HepG2 (cell line): ENCODE measurements around the gene SLFNL1. TPM values are rescaled to one million over a fixed set of nuclear protein-coding genes. Genes with fewer than 3 reads are reported as not detected.

Experiments
- CCDC6 ChIP-seq: sonication (generic); formaldehyde crosslinking; IDR thresholded peaks from 2 replicates; pipeline ENCODE4 v1.8.1; 2022; ENCODE audit warnings: mild to moderate bottlenecking, missing genetic modification reagents, moderate library complexity
- FOXO1 ChIP-seq: sonication (generic); formaldehyde crosslinking; IDR thresholded peaks from 2 replicates; pipeline ENCODE4 v1.4.0; 2020; ENCODE audit warnings: missing genetic modification reagents
- HMGA1 ChIP-seq: sonication (generic); formaldehyde crosslinking; conservative IDR thresholded peaks from 2 replicates; pipeline ENCODE4 v1.4.0; 2020; ENCODE audit warnings: missing genetic modification reagents
- KDM5B ChIP-seq: sonication (generic); formaldehyde crosslinking; IDR thresholded peaks from 2 replicates; pipeline ENCODE4 v1.4.0; 2020; ENCODE audit warnings: missing genetic modification reagents, mild to moderate bottlenecking, borderline replicate concordance
- REXO4 ChIP-seq: sonication (generic); formaldehyde crosslinking; IDR thresholded peaks from 2 replicates; pipeline ENCODE4 v1.8.0; 2022; ENCODE audit warnings: missing genetic modification reagents, mild to moderate bottlenecking, borderline replicate concordance
- RFX1 ChIP-seq: fragments of 450-650 bp; IDR thresholded peaks from 2 replicates; pipeline ENCODE4 v1.6.1; 2017
- TOPORS ChIP-seq: sonication (generic); formaldehyde crosslinking; IDR thresholded peaks from 2 replicates; pipeline ENCODE4 v1.8.0; 2023; ENCODE audit warnings: mild to moderate bottlenecking, missing genetic modification reagents
- U2AF2 ChIP-seq: fragments of 200-400 bp; formaldehyde crosslinking; IDR thresholded peaks from 2 replicates; pipeline ENCODE4 v1.6.1; 2017; ENCODE audit warnings: low read depth, mild to moderate bottlenecking, low read length
- ZBTB2 ChIP-seq: sonication (generic); formaldehyde crosslinking; IDR thresholded peaks from 2 replicates; pipeline ENCODE4 v1.8.0; 2022; ENCODE audit warnings: low read depth, missing genetic modification reagents
- ZBTB20 ChIP-seq: sonication (generic); formaldehyde crosslinking; IDR thresholded peaks from 2 replicates; pipeline ENCODE4 v1.8.1; 2023; ENCODE audit warnings: missing genetic modification reagents, low read depth, mild to moderate bottlenecking, borderline replicate concordance
- ZBTB38 ChIP-seq: sonication (generic); formaldehyde crosslinking; IDR thresholded peaks from 2 replicates; pipeline ENCODE4 v1.5.1; 2020; ENCODE audit warnings: mild to moderate bottlenecking, missing genetic modification reagents
- ZFP91 ChIP-seq: sonication (generic); formaldehyde crosslinking; IDR thresholded peaks from 2 replicates; pipeline ENCODE4 v1.9.0; 2022; ENCODE audit warnings: missing genetic modification reagents, mild to moderate bottlenecking, borderline replicate concordance
- ZMYM4 ChIP-seq: sonication (generic); formaldehyde crosslinking; IDR thresholded peaks from 2 replicates; pipeline ENCODE4 v1.8.1; 2023; ENCODE audit warnings: mild to moderate bottlenecking, missing genetic modification reagents
- ZNF335 ChIP-seq: sonication (generic); formaldehyde crosslinking; IDR thresholded peaks from 2 replicates; pipeline ENCODE4 v1.4.0; 2020; ENCODE audit warnings: missing genetic modification reagents
- ZNF430 ChIP-seq: sonication (generic); formaldehyde crosslinking; IDR thresholded peaks from 2 replicates; pipeline ENCODE4 v1.9.0; 2021; ENCODE audit warnings: mild to moderate bottlenecking, missing genetic modification reagents
- ZNF709 ChIP-seq: sonication (generic); formaldehyde crosslinking; IDR thresholded peaks from 2 replicates; pipeline ENCODE4 v1.5.0; 2020; ENCODE audit warnings: mild to moderate bottlenecking, missing genetic modification reagents
- ZNF841 ChIP-seq: sonication (generic); formaldehyde crosslinking; IDR thresholded peaks from 2 replicates; pipeline ENCODE4 v1.8.1; 2023; ENCODE audit warnings: missing genetic modification reagents, borderline replicate concordance
- polyA plus RNA-seq, 8 experiments: library from polyadenylated mRNA; depleted of rRNA in 3 of 8; stranded (reverse) in 7 of 8; unstranded in 1 of 8; fragments of >200 nt; fragmentation: Illumina TruSeq in 4 of 8; extraction: Trizol in 4 of 8; gene quantifications; 2 replicates each; pipeline versions ENCODE4 v1.2.1 to v1.2.3, GENCODE V29; 2011 to 2016; ENCODE audit warnings: low read depth in 4 of 8, missing spikeins in 1 of 8, mixed read lengths in 1 of 8; ENCODE audit not compliant: insufficient read depth in 1 of 8
- total RNA-seq, 5 experiments: library from RNA; depleted of rRNA; stranded (reverse); fragments of >200 nt; fragmentation: Illumina TruSeq; extraction: Trizol; gene quantifications; 2 replicates each; pipeline ENCODE4 v1.2.3, GENCODE V29; 2016; ENCODE audit warnings: low read depth in 1 of 5
- TF ChIP-seq, protein P1 (sequence below): sonication (generic); formaldehyde crosslinking; IDR thresholded peaks from 2 replicates; pipeline ENCODE4 v1.4.0; 2020; ENCODE audit warnings: missing genetic modification reagents
- TF ChIP-seq, protein P2 (sequence below): sonication (generic); formaldehyde crosslinking; IDR thresholded peaks from 2 replicates; pipeline ENCODE4 v1.4.0; 2020; ENCODE audit warnings: missing genetic modification reagents
- TF ChIP-seq, protein P3 (sequence below): conservative IDR thresholded peaks from 2 replicates; pipeline ENCODE4 v1.6.1; 2018; ENCODE audit warnings: missing genetic modification reagents
- TF ChIP-seq, protein P4 (sequence below): sonication (generic); formaldehyde crosslinking; IDR thresholded peaks from 2 replicates; pipeline ENCODE4 v1.4.0; 2020; ENCODE audit warnings: missing genetic modification reagents, borderline replicate concordance

SLFNL1 gene
- total and polyA plus RNA-seq, 2 of the 13 experiments (the other 11 are each of a cell fraction or from before 2014, with no cell fraction given), result 0.07 to 0.20 TPM

- TF ChIP-seq FOXO1 (CRISPR knock-in tag) (peak; percentile 52; the same call in 1 of the 2 replicates), ZBTB20 (CRISPR knock-in tag) (no peak), ZFP91 (CRISPR knock-in tag) (peak; percentile 55), ZNF430 (CRISPR knock-in tag) (peak; percentile 82; the same call in 1 of the 2 replicates), U2AF2 (no peak), ZBTB38 (CRISPR knock-in tag) (peak; percentile 87), ZMYM4 (CRISPR knock-in tag) (peak; percentile 73), ZBTB2 (CRISPR knock-in tag) (peak; percentile 70; the same call in 1 of the 2 replicates), CCDC6 (peak; percentile 76; the same call in 1 of the 2 replicates), KDM5B (CRISPR knock-in tag) (peak; percentile 42; the same call in 1 of the 2 replicates), HMGA1 (CRISPR knock-in tag) (no peak), ZNF841 (CRISPR knock-in tag) (no peak), TOPORS (CRISPR knock-in tag) (0 out of 2 replicates have a peak, but pooled peaks have one; percentile 18), REXO4 (CRISPR knock-in tag) (no peak), ZNF709 (CRISPR knock-in tag) (peak; percentile 39; the same call in 1 of the 2 replicates), ZNF335 (CRISPR knock-in tag) (no peak), RFX1 (no peak)
- TF ChIP-seq, protein P1, sequence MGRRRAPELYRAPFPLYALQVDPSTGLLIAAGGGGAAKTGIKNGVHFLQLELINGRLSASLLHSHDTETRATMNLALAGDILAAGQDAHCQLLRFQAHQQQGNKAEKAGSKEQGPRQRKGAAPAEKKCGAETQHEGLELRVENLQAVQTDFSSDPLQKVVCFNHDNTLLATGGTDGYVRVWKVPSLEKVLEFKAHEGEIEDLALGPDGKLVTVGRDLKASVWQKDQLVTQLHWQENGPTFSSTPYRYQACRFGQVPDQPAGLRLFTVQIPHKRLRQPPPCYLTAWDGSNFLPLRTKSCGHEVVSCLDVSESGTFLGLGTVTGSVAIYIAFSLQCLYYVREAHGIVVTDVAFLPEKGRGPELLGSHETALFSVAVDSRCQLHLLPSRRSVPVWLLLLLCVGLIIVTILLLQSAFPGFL (CRISPR knock-in tag), result no peak
- TF ChIP-seq, protein P2, sequence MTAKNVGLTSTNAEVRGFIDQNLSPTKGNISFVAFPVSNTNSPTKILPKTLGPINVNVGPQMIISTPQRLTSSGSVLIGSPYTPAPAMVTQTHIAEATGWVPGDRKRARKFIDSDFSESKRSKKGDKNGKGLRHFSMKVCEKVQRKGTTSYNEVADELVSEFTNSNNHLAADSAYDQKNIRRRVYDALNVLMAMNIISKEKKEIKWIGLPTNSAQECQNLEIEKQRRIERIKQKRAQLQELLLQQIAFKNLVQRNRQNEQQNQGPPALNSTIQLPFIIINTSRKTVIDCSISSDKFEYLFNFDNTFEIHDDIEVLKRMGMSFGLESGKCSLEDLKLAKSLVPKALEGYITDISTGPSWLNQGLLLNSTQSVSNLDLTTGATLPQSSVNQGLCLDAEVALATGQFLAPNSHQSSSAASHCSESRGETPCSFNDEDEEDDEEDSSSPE, result peak; percentile 87
- TF ChIP-seq, protein P3, sequence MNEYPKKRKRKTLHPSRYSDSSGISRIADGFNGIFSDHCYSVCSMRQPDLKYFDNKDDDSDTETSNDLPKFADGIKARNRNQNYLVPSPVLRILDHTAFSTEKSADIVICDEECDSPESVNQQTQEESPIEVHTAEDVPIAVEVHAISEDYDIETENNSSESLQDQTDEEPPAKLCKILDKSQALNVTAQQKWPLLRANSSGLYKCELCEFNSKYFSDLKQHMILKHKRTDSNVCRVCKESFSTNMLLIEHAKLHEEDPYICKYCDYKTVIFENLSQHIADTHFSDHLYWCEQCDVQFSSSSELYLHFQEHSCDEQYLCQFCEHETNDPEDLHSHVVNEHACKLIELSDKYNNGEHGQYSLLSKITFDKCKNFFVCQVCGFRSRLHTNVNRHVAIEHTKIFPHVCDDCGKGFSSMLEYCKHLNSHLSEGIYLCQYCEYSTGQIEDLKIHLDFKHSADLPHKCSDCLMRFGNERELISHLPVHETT (CRISPR knock-in tag), result no peak
- TF ChIP-seq, protein P4, sequence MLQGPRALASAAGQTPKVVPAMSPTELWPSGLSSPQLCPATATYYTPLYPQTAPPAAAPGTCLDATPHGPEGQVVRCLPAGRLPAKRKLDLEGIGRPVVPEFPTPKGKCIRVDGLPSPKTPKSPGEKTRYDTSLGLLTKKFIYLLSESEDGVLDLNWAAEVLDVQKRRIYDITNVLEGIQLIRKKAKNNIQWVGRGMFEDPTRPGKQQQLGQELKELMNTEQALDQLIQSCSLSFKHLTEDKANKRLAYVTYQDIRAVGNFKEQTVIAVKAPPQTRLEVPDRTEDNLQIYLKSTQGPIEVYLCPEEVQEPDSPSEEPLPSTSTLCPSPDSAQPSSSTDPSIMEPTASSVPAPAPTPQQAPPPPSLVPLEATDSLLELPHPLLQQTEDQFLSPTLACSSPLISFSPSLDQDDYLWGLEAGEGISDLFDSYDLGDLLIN (CRISPR knock-in tag), result no peak; the same call in 1 of the 2 replicates
Observed at GRCh38 chr1:40979241-40980067, 42.1 kb downstream of the SLFNL1 start, which contains the start of gene CTPS1 (continued).
